A549 (cell line): Measurements from ENCODE around the gene ATP6V1F. TPM values are rescaled to one million over a fixed set of nuclear protein-coding genes. Genes with fewer than 3 reads are reported as not detected.

Experiments used
- ATAC-seq, 2 experiments: fragments of 200-7000 bp in 1 of 2; fragments of >200 bp in 1 of 2; cut with Nextera tagmentation in 1 of 2; cut with Tn5 transposase in 1 of 2; 3 replicates each; pipeline versions ENCODE4 v1.8.0 to v1.9.1; 2018 to 2020; ENCODE audit warnings: mild to moderate bottlenecking in 1 of 2, moderate library complexity in 1 of 2
- CTCF ChIA-PET: fragments of 300-600 bp; sonication (Branson Sonifier 250); formaldehyde crosslinking; extraction: SDS; loops from one replicate; lab custom pipeline; 2021; ENCODE audit warnings: antibody characterized with exemption, inconsistent platforms; lab: Yijun Ruan, JAX
- POLR2A ChIA-PET: fragments of 350-600 bp; formaldehyde crosslinking; extraction: SDS; loops from one replicate; lab custom pipeline; 2021; ENCODE audit warnings: antibody characterized with exemption, inconsistent platforms; lab: Yijun Ruan, JAX
- DNase-seq, 2 experiments: peaks; one replicate each; pipeline versions ENCODE4 v3.0.0 to v3.0.0-alpha.2; 2011 to 2016; ENCODE audit warnings: low read depth in 1 of 2, low spot score in 1 of 2
- FAIRE-seq: peaks from 2 replicates; lab custom pipeline; 2011; peaks lifted over from hg19 to GRCh38; lab: Jason Lieb, UNC
- H3K27ac ChIP-seq, 2 experiments: fragments of >200 bp; sonication (Bioruptor Twin); formaldehyde crosslinking; 3 replicates each; pipeline ENCODE4 v1.5.1; 2016 to 2017
- H3K4me1 ChIP-seq: fragments of >200 bp; sonication (Bioruptor Twin); formaldehyde crosslinking; 3 replicates; pipeline ENCODE4 v1.6.1; 2016
- H3K4me2 ChIP-seq: fragments of >200 bp; sonication (Bioruptor Twin); formaldehyde crosslinking; 3 replicates; pipeline ENCODE4 v1.6.1; 2016
- H3K4me3 ChIP-seq: fragments of >200 bp; sonication (Bioruptor Twin); formaldehyde crosslinking; 3 replicates; pipeline ENCODE4 v1.5.1; 2016
- H3K9me3 ChIP-seq: fragments of >200 bp; sonication (Bioruptor Twin); formaldehyde crosslinking; 3 replicates; pipeline ENCODE4 v1.6.1; 2016
- CBX2 ChIP-seq: fragments of 200-600 bp; sonication (generic); IDR thresholded peaks from 2 replicates; pipeline ENCODE4 v1.6.1; 2016; ENCODE audit warnings: low read depth, mild to moderate bottlenecking, borderline replicate concordance
- CBX8 ChIP-seq: fragments of 200-600 bp; sonication (generic); IDR thresholded peaks from 2 replicates; pipeline ENCODE4 v1.6.1; 2016
- ELK1 ChIP-seq: fragments of 150-350 bp; IDR thresholded peaks from 2 replicates; pipeline ENCODE4 v1.6.1; 2014; ENCODE audit warnings: low read depth, mild to moderate bottlenecking, low read length
- HDAC2 ChIP-seq: fragments of 200-600 bp; sonication (generic); IDR thresholded peaks from 2 replicates; pipeline ENCODE4 v1.6.1; 2016
- HOXB5 ChIP-seq: fragments of 250-450 bp; sonication (Bioruptor Pico); IDR thresholded peaks from 2 replicates; pipeline ENCODE4 v1.5.0; 2020; ENCODE audit warnings: mild to moderate bottlenecking, moderate library complexity
- JUN ChIP-seq, 2 experiments: fragments of >200 bp; sonication (Bioruptor Twin); formaldehyde crosslinking; IDR thresholded peaks; 2 replicates in 1 of 2; 3 replicates in 1 of 2; pipeline ENCODE4 v1.6.1; 2016 to 2017
- JUNB ChIP-seq: fragments of >200 bp; sonication (Bioruptor Twin); formaldehyde crosslinking; IDR thresholded peaks from 2 replicates; pipeline ENCODE4 v1.6.1; 2016
- MAX ChIP-seq: IDR thresholded peaks from 2 replicates; pipeline ENCODE4 v1.6.1; 2012
- MAZ ChIP-seq: fragments of 150-350 bp; IDR thresholded peaks from 2 replicates; pipeline ENCODE4 v1.6.1; 2014; ENCODE audit warnings: antibody characterized with exemption, low read depth, low read length, borderline replicate concordance
- NPAS2 ChIP-seq: fragments of 250-450 bp; sonication (Bioruptor Pico); IDR thresholded peaks from 2 replicates; pipeline ENCODE4 v1.8.0; 2022; ENCODE audit warnings: mild to moderate bottlenecking, moderate library complexity, borderline replicate concordance
- NR3C1 ChIP-seq: fragments of >200 bp; sonication (Bioruptor Twin); formaldehyde crosslinking; IDR thresholded peaks from 3 replicates; pipeline ENCODE4 v1.6.1; 2017
- PBX3 ChIP-seq: IDR thresholded peaks from 2 replicates; pipeline ENCODE4 v1.6.1; 2012
- PHF8 ChIP-seq: fragments of 200-600 bp; sonication (generic); IDR thresholded peaks from 2 replicates; pipeline ENCODE4 v1.6.1; 2016; ENCODE audit warnings: low read depth, mild to moderate bottlenecking, antibody characterized with exemption, moderate library complexity, borderline replicate concordance
- RAD21 ChIP-seq, 2 experiments: fragments of >200 bp in 1 of 2; sonication (Bioruptor Twin) in 1 of 2; formaldehyde crosslinking in 1 of 2; IDR thresholded peaks in 1 of 2; conservative IDR thresholded peaks in 1 of 2; 2 replicates in 1 of 2; 3 replicates in 1 of 2; pipeline ENCODE4 v1.6.1; 2012 to 2018; ENCODE audit warnings: inconsistent platforms in 1 of 2
- REST ChIP-seq: fragments of 200-600 bp; sonication (generic); IDR thresholded peaks from 2 replicates; pipeline ENCODE4 v1.6.1; 2016; ENCODE audit warnings: antibody characterized with exemption, mild to moderate bottlenecking, moderate library complexity
- TP53 ChIP-seq: fragments of 250-450 bp; sonication (Bioruptor Pico); IDR thresholded peaks from 2 replicates; pipeline ENCODE4 v1.5.0; 2021; ENCODE audit warnings: mild to moderate bottlenecking, moderate library complexity
- USF2 ChIP-seq: fragments of 450-650 bp; IDR thresholded peaks from 2 replicates; pipeline ENCODE4 v1.6.1; 2014; ENCODE audit warnings: antibody characterized with exemption
- ZC3H11A ChIP-seq: fragments of 450-650 bp; IDR thresholded peaks from 2 replicates; pipeline ENCODE4 v1.6.1; 2014; ENCODE audit warnings: antibody characterized with exemption, mild to moderate bottlenecking
- ZNF302 ChIP-seq: fragments of 250-450 bp; sonication (Bioruptor Pico); IDR thresholded peaks from 2 replicates; pipeline ENCODE4 v1.9.0; 2021; ENCODE audit warnings: inconsistent platforms, mild to moderate bottlenecking, moderate library complexity
- WGBS: methylation state at CpG from one replicate; pipeline ENCODE4 v1.1.6; 2017; ENCODE audit errors: missing lambda C conversion rate; 5-methylcytosine and 5-hydroxymethylcytosine counted together
- polyA plus RNA-seq, 4 experiments: library from polyadenylated mRNA; depleted of rRNA in 3 of 4; stranded (reverse); fragments of >200 nt; fragmentation: RNase III in 1 of 4; extraction: RNeasy Plus Mini Kit Qiagen cat#74134 plus additional on column Dnase treatment in 1 of 4; gene quantifications; 2 replicates in 3 of 4; 3 replicates in 1 of 4; pipeline ENCODE4 v1.2.3, GENCODE V29; 2011 to 2017

The ATP6V1F gene
- polyA plus RNA-seq, 2 of the 4 experiments (the other 2 are of a cell fraction): 155 to 229 TPM

- TF ChIP-seq TP53 (no peak), MAX (no peak), ZC3H11A (no peak), NPAS2 (CRISPR knock-in tag) (no peak), NR3C1 (no peak)
- TF ChIP-seq, all 56 proteins: peak for 0
Observed at GRCh38 chr7:128833148-128833945, 29.3 kb upstream of the ATP6V1F start (continued).

- no peak for TF ChIP-seq NPAS2 (CRISPR knock-in tag)
- TF ChIP-seq HOXB5 (CRISPR knock-in tag): no peak
- no peak for TF ChIP-seq CBX8
- TF ChIP-seq TP53: no peak
- no peak for TF ChIP-seq RAD21 (conservative IDR thresholded peaks at IDR 0.05 in 1 of 2, IDR thresholded peaks at IDR 0.05 in 1 of 2)
- Histone ChIP-seq H3K9me3 (no peaks in the 10 kb centered on the region), H3K4me1 (peaks cover 38% of the 10 kb centered on the region), H3K27ac (peak overlapping the region in 1 of 2 experiments; percentile 50; a peak in 2 of 6 replicates), H3K4me2 (peak overlapping the region; percentile 15), H3K4me3 (no peak overlapping the region)
- ATAC-seq (peak in 1 of 2 experiments; percentile 31; a peak in 3 of 6 replicates), DNase-seq (no peak), FAIRE-seq (no peak)
- WGBS: 25% methylated on average over 4 of the region's 4 CpGs
- POLR2A ChIA-PET: interaction anchor here (0.7 kb wide), 1 partner anchor 14 kb away, joined by 8 read pairs; no protein-coding TSS in a partner anchor
- CTCF ChIA-PET: interaction anchor here (2.9 to 5.6 kb wide), 2 partner anchors 8 to 15 kb away, joined by 16 to 22 read pairs; no protein-coding TSS in a partner anchor
Observed at GRCh38 chr7:128833946-128834325, 28.7 kb upstream of the ATP6V1F start.

- CTCF ChIA-PET: interaction anchor here (1.0 to 5.6 kb wide), 3 partner anchors 16 to 45 kb away, joined by 3 to 22 read pairs (median 4); no protein-coding TSS in a partner anchor
- 90% methylated on average over 13 of the region's 16 CpGs for WGBS
Observed at GRCh38 chr7:128835231-128835751, 27.4 kb upstream of the ATP6V1F start.

More at GRCh38 chr7:128835231-128835751, 27.4 kb upstream of the ATP6V1F start:
- peaks cover 28% of the 10 kb centered on the region for H3K4me1 ChIP-seq
- ATAC-seq: no peak
- TF ChIP-seq PHF8 (no peak), JUN (IDR thresholded peaks at IDR 0.05) (no peak), CBX8 (no peak), HDAC2 (no peak), HOXB5 (CRISPR knock-in tag) (no peak), CBX2 (no peak), USF2 (no peak), ZNF302 (CRISPR knock-in tag) (no peak), REST (no peak), MAZ (no peak), JUNB (no peak), ZC3H11A (no peak), ELK1 (no peak), PBX3 (no peak)
- TF ChIP-seq, all 56 proteins: peak for 0
- no peak for FAIRE-seq
- H3K4me2 ChIP-seq: no peak overlapping the region
- DNase-seq: no peak
- POLR2A ChIA-PET: no interaction called here
- H3K27ac ChIP-seq: no peak overlapping the region
- no peak overlapping the region for H3K4me3 ChIP-seq
- no peaks in the 10 kb centered on the region for H3K9me3 ChIP-seq
